Tibial nerve (tissue), 4 donors: ENCODE results near the gene SNX32. TPM values are rescaled to one million over a fixed set of nuclear protein-coding genes. Genes with fewer than 3 reads are reported as not detected.

Source experiments
- DNase-seq, 2 donors: peaks; one replicate each; pipeline ENCODE4 v3.0.0-alpha.2; 2019; ENCODE audit warnings: low spot score in 2 of 2
- H3K27ac ChIP-seq, 4 donors: fragments of 200-600 bp; sonication (generic) in 3 of 4; one replicate each; pipeline ENCODE4 v1.5.1; 2017 to 2019; ENCODE audit warnings: mild to moderate bottlenecking in 1 of 4
- H3K27me3 ChIP-seq, 2 donors: fragments of 200-600 bp; sonication (generic) in 1 of 2; one replicate each; pipeline versions ENCODE4 v1.5.1 to v1.6.0; 2017 to 2019
- H3K36me3 ChIP-seq, 3 donors: fragments of 200-600 bp; sonication (generic); one replicate each; pipeline ENCODE4 v1.5.1; 2018 to 2019
- H3K4me1 ChIP-seq, 4 donors: fragments of 200-600 bp; sonication (generic) in 3 of 4; one replicate each; pipeline ENCODE4 v1.5.1; 2017 to 2019
- H3K4me3 ChIP-seq, 4 donors: fragments of 200-600 bp; sonication (generic) in 3 of 4; one replicate each; pipeline ENCODE4 v1.5.1; 2017 to 2019; ENCODE audit warnings: mild to moderate bottlenecking in 1 of 4, moderate library complexity in 1 of 4
- H3K9me3 ChIP-seq, 4 donors: fragments of 200-600 bp; sonication (generic) in 3 of 4; one replicate each; pipeline ENCODE4 v1.5.1; 2017 to 2019
- CTCF ChIP-seq, 5 experiments: fragments of 200-600 bp in 3 of 5; fragments of 450-650 bp in 2 of 5; sonication (generic) in 3 of 5; IDR thresholded peaks; one replicate each; pipeline ENCODE4 v1.5.1; 2016 to 2019; ENCODE audit warnings: antibody characterized with exemption in 5 of 5, mild to moderate bottlenecking in 3 of 5, moderate library complexity in 2 of 5
- EP300 ChIP-seq, 2 donors: sonication (generic); formaldehyde crosslinking; IDR thresholded peaks; one replicate each; pipeline ENCODE4 v1.6.1; 2017; ENCODE audit warnings: antibody characterized with exemption in 2 of 2, mild to moderate bottlenecking in 1 of 2
- POLR2A ChIP-seq, 2 donors: fragments of 450-650 bp; IDR thresholded peaks; one replicate each; pipeline ENCODE4 v1.6.1; 2017; ENCODE audit warnings: antibody characterized with exemption in 2 of 2, mild to moderate bottlenecking in 2 of 2, moderate library complexity in 2 of 2
- WGBS, 2 donors: methylation state at CpG; one replicate each; pipeline ENCODE4 v1.1.5; 2018; 5-methylcytosine and 5-hydroxymethylcytosine counted together
- total RNA-seq, 4 donors: library from RNA; depleted of rRNA; stranded (reverse); fragments of >200 nt; gene quantifications; one replicate each; pipeline ENCODE4 v1.1.0, GENCODE V29; 2016

Gene SNX32
- total RNA-seq, 4 donors from 2014 or later: 0.78 to 2.5 (median 1.5) TPM; not detected in 1

- TF ChIP-seq POLR2A (IDR thresholded peaks at IDR 0.05) (no peak), EP300 (IDR thresholded peaks at IDR 0.05) (no peak), CTCF (IDR thresholded peaks at IDR 0.05) (peak in 1 of 5 experiments; percentile 13)
- Histone ChIP-seq H3K27me3 (no peaks in the 10 kb centered on the region), H3K4me3 (no peak overlapping the region), H3K9me3 (peaks cover 0 to 9% (median 0%) of the 10 kb centered on the region in 4 donors), H3K27ac (no peak overlapping the region), H3K36me3 (peaks cover 2 to 62% (median 28%) of the 10 kb centered on the region in 3 donors), H3K4me1 (peaks cover 0 to 23% (median 6%) of the 10 kb centered on the region in 4 donors)
- 89 to 94% methylated on average over 13 to 14 of the region's 14 CpGs for WGBS, 2 donors
- DNase-seq: no peak
Observed at GRCh38 chr11:65851083-65851579, 17.4 kb downstream of the SNX32 start.

- Histone ChIP-seq H3K4me1 (peaks cover 0 to 31% (median 11%) of the 10 kb centered on the region in 4 donors), H3K27ac (no peak overlapping the region), H3K27me3 (no peaks in the 10 kb centered on the region), H3K9me3 (peaks cover 0 to 9% (median 0%) of the 10 kb centered on the region in 4 donors), H3K4me3 (no peak overlapping the region), H3K36me3 (peaks cover 2 to 64% (median 28%) of the 10 kb centered on the region in 3 donors)
- TF ChIP-seq CTCF (IDR thresholded peaks at IDR 0.05): no peak
- TF ChIP-seq EP300 (IDR thresholded peaks at IDR 0.05): no peak
- TF ChIP-seq POLR2A (IDR thresholded peaks at IDR 0.05): no peak
- 87 to 89% methylated on average over 10 of the region's 10 CpGs for WGBS, 2 donors
- no peak for DNase-seq
Observed at GRCh38 chr11:65851811-65852507, 18.2 kb downstream of the SNX32 start.

- Histone ChIP-seq H3K4me1 (peaks cover 0 to 31% (median 11%) of the 10 kb centered on the region in 4 donors), H3K9me3 (peaks cover 0 to 9% (median 0%) of the 10 kb centered on the region in 4 donors), H3K27me3 (no peaks in the 10 kb centered on the region), H3K4me3 (no peak overlapping the region), H3K27ac (no peak overlapping the region), H3K36me3 (peaks cover 2 to 64% (median 28%) of the 10 kb centered on the region in 3 donors)
- DNase-seq: no peak
- no peak for TF ChIP-seq CTCF (IDR thresholded peaks at IDR 0.05)
- TF ChIP-seq POLR2A (IDR thresholded peaks at IDR 0.05): no peak
- TF ChIP-seq EP300 (IDR thresholded peaks at IDR 0.05): no peak
- 92% methylated on average over 31 to 33 of the region's 33 CpGs for WGBS, 2 donors
Observed at GRCh38 chr11:65852508-65853245, 18.9 kb downstream of the SNX32 start.

GRCh38 chr11:65853246-65853979 lies 19.6 kb downstream of the SNX32 start:
- no peak for DNase-seq
- peaks cover 2 to 64% (median 28%) of the 10 kb centered on the region in 3 donors for H3K36me3 ChIP-seq

More at GRCh38 chr11:65853246-65853979, 19.6 kb downstream of the SNX32 start:
- WGBS, 2 donors: 77 to 94% methylated on average over 6 of the region's 6 CpGs
- H3K27ac ChIP-seq: peak overlapping the region in 1 of 4 donors; percentile 46
- TF ChIP-seq CTCF (IDR thresholded peaks at IDR 0.05) (no peak), POLR2A (IDR thresholded peaks at IDR 0.05) (no peak)
- H3K4me3 ChIP-seq: no peak overlapping the region
- peaks cover 0 to 31% (median 11%) of the 10 kb centered on the region in 4 donors for H3K4me1 ChIP-seq
- H3K9me3 ChIP-seq: peaks cover 0 to 9% (median 0%) of the 10 kb centered on the region in 4 donors
- no peaks in the 10 kb centered on the region for H3K27me3 ChIP-seq
